Fibroblast of skin of left quadriceps (primary cell): ENCODE measurements around the gene NEK7.
A peak's percentile ranks its signal among the peaks of the same experiment; 100 is the strongest.
"Not testable (repeated sequence)": the region's sequence is repeated elsewhere in the genome, so short reads cannot be mapped to it uniquely, and the experiment has no call there.

ENCODE experiments used
- DNase-seq, 2 experiments: peaks; one replicate each; pipeline ENCODE4 v3.0.0-alpha.2; 2013; ENCODE audit warnings: low read depth in 2 of 2

NEK7 gene

GRCh38 chr1:198156745-198157240 is at the start of gene NEK7:
Gene NEK7 (plus strand): TSS chr1:198156998. CDS start chr1:198232581, 75,583 bp downstream.
- DNase-seq, result peak; percentile 71

GRCh38 chr1:198107091-198107501 is 49.7 kb upstream of the NEK7 start:
- no peak for DNase-seq

GRCh38 chr1:198108636-198109370 is 48.0 kb upstream of the NEK7 start:
- DNase-seq, result no peak

GRCh38 chr1:198109371-198109715 is 47.5 kb upstream of the NEK7 start:
- no peak for DNase-seq

- peak; percentile 95 for DNase-seq
Measured at GRCh38 chr1:198113342-198113750, 43.5 kb upstream of the NEK7 start.

- no peak for DNase-seq
Measured at GRCh38 chr1:198116069-198116468, 40.7 kb upstream of the NEK7 start.

- DNase-seq, result no peak
Measured at GRCh38 chr1:198116469-198116868, 40.3 kb upstream of the NEK7 start.

GRCh38 chr1:198117267-198117666 is 39.5 kb upstream of the NEK7 start:
- no peak for DNase-seq

GRCh38 chr1:198118134-198118533 is 38.7 kb upstream of the NEK7 start:
- DNase-seq, result peak; percentile 91 to 92

GRCh38 chr1:198119906-198120305 is 36.9 kb upstream of the NEK7 start:
- DNase-seq, result no peak

GRCh38 chr1:198121056-198121826 is 35.6 kb upstream of the NEK7 start:
- DNase-seq, result no peak

GRCh38 chr1:198122693-198123092 is 34.1 kb upstream of the NEK7 start:
- DNase-seq, result no peak

- DNase-seq, result peak; percentile 89
Measured at GRCh38 chr1:198123133-198123532, 33.7 kb upstream of the NEK7 start.

- no peak for DNase-seq
Measured at GRCh38 chr1:198124673-198125072, 32.1 kb upstream of the NEK7 start.

GRCh38 chr1:198125995-198126735 is 30.6 kb upstream of the NEK7 start:
- no peak for DNase-seq

- DNase-seq, result no peak
Measured at GRCh38 chr1:198128533-198128932, 28.3 kb upstream of the NEK7 start.

- not testable (repeated sequence) for DNase-seq
Measured at GRCh38 chr1:198130053-198130452, 26.7 kb upstream of the NEK7 start.

- no peak for DNase-seq
Measured at GRCh38 chr1:198132060-198132781, 24.6 kb upstream of the NEK7 start.

- DNase-seq, result no peak
Measured at GRCh38 chr1:198134252-198134651, 22.5 kb upstream of the NEK7 start.

GRCh38 chr1:198135366-198135765 is 21.4 kb upstream of the NEK7 start:
- DNase-seq, result no peak

- no peak for DNase-seq
Measured at GRCh38 chr1:198141668-198142351, 15.0 kb upstream of the NEK7 start.
